GM21447 (cell line): ENCODE results near the gene IFI6.

ENCODE experiments used
- ATAC-seq: cut with Tn5 transposase; IDR thresholded peaks from one replicate; pipeline ENCODE4 v1.9.1; 2021; ENCODE audit not compliant: unreplicated experiment

Gene IFI6

GRCh38 chr1:27676410-27676809 is 4.4 kb upstream of the IFI6 start:
- no peak for ATAC-seq

- ATAC-seq, result no peak
Observed at GRCh38 chr1:27672750-27673112, 739 bp upstream of the IFI6 start.

- no peak for ATAC-seq
Observed at GRCh38 chr1:27669876-27670275, 2.1 kb downstream of the IFI6 start.

- ATAC-seq, result no peak
Observed at GRCh38 chr1:27668808-27669723, 2.9 kb downstream of the IFI6 start.

GRCh38 chr1:27668121-27668807 is 3.7 kb downstream of the IFI6 start:
- no peak for ATAC-seq

GRCh38 chr1:27666791-27667254 is 5.2 kb downstream of the IFI6 start:
- ATAC-seq, result no peak

GRCh38 chr1:27666294-27666693 is 5.7 kb downstream of the IFI6 start:
- no peak for ATAC-seq

GRCh38 chr1:27665016-27665651 is 6.9 kb downstream of the IFI6 start:
- ATAC-seq, result no peak

- no peak for ATAC-seq
Observed at GRCh38 chr1:27664291-27664690, 7.7 kb downstream of the IFI6 start.

GRCh38 chr1:27662707-27663393 is 9.1 kb downstream of the IFI6 start:
- ATAC-seq, result peak; percentile 35

- ATAC-seq, result no peak
Observed at GRCh38 chr1:27662261-27662660, 9.7 kb downstream of the IFI6 start.

GRCh38 chr1:27661412-27662075 is 10.4 kb downstream of the IFI6 start:
- ATAC-seq, result no peak

- no peak for ATAC-seq
Observed at GRCh38 chr1:27660300-27660835, 11.6 kb downstream of the IFI6 start.

- ATAC-seq, result peak; percentile 54
Observed at GRCh38 chr1:27659497-27660299, 12.3 kb downstream of the IFI6 start.

GRCh38 chr1:27658951-27659496 is 13.0 kb downstream of the IFI6 start:
- ATAC-seq, result peak; percentile 14

- no peak for ATAC-seq
Observed at GRCh38 chr1:27656157-27656893, 15.7 kb downstream of the IFI6 start.

- ATAC-seq, result no peak
Observed at GRCh38 chr1:27655151-27655937, 16.6 kb downstream of the IFI6 start.
